ENCODE measurements around the gene RPL18A.
"Not testable (repeated sequence)": the region's sequence is repeated elsewhere in the genome, so short reads cannot be mapped to it uniquely, and the experiment has no call there.

The RPL18A gene

DNA sequence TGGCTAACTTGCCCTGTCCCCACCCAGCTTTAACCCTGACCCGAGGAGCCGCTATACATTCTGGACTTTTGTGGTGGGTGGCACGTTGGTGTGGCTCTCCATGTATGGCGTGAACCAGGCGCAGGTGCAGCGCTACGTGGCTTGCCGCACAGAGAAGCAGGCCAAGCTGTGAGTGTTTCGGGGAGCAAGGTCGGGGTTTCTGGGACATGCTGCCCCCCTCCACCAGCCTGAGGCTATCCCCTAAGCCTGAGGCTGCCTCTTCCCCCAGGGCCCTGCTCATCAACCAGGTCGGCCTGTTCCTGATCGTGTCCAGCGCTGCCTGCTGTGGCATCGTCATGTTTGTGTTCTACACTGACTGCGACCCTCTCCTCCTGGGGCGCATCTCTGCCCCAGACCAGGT lies 18.0 kb downstream of the RPL18A start:
- DNase-seq (ENCODE audit: low read depth): no peak
- H3K4me3 ChIP-seq (ENCODE audit: control insufficient read depth, low read depth, low read length): no peak overlapping the region
- TF ChIP-seq, protein P1, sequence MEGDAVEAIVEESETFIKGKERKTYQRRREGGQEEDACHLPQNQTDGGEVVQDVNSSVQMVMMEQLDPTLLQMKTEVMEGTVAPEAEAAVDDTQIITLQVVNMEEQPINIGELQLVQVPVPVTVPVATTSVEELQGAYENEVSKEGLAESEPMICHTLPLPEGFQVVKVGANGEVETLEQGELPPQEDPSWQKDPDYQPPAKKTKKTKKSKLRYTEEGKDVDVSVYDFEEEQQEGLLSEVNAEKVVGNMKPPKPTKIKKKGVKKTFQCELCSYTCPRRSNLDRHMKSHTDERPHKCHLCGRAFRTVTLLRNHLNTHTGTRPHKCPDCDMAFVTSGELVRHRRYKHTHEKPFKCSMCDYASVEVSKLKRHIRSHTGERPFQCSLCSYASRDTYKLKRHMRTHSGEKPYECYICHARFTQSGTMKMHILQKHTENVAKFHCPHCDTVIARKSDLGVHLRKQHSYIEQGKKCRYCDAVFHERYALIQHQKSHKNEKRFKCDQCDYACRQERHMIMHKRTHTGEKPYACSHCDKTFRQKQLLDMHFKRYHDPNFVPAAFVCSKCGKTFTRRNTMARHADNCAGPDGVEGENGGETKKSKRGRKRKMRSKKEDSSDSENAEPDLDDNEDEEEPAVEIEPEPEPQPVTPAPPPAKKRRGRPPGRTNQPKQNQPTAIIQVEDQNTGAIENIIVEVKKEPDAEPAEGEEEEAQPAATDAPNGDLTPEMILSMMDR (conservative IDR thresholded peaks at IDR 0.05; ENCODE audit: control insufficient read depth, insufficient read depth, low read depth, low read length): no peak

DNA sequence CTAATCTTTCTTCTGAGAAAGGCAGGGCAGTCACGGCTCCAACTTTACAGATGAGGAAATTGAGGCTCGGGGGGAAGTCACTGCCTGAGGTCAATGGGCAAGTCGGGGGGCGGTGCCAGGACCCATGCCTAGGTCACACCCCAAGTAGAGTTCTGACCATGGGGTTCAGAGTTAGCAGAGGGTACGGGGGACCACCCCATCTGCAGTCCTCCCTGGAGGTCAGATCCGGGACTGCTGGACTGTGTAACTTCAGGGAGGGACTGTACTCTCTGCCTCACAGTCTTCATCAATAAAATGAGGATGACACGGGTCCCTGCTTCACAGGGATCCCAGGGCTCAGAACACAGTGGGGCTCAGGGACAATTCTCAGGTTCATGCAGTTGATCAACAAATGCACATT lies 19.8 kb downstream of the RPL18A start:
- no peak overlapping the region for H3K4me3 ChIP-seq (ENCODE audit: control insufficient read depth, low read depth, low read length)
- TF ChIP-seq, protein P1 (conservative IDR thresholded peaks at IDR 0.05; ENCODE audit: control insufficient read depth, insufficient read depth, low read depth, low read length): no peak
- DNase-seq (ENCODE audit: low read depth): no peak

DNA sequence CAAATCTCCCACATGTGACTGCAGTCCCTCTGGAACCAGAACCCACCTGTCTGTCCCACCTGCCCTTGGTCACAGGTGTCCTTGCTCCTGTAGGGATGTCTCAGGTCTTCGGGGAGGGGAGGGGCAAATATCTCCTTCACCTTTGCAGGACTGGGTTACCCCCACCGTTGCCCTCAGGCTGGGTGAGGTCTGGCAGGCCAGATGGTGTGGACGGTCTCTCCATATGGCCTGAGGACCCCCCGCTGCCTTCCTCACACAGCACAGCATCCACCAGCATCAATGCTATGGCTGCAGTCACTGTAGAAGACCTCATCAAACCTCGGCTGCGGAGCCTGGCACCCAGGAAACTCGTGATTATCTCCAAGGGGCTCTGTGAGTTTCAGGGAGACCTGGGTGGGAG lies 22.0 kb downstream of the RPL18A start:
- DNase-seq (ENCODE audit: low read depth): no peak
- TF ChIP-seq, protein P1 (conservative IDR thresholded peaks at IDR 0.05; ENCODE audit: control insufficient read depth, insufficient read depth, low read depth, low read length): no peak
- no peak overlapping the region for H3K4me3 ChIP-seq (ENCODE audit: control insufficient read depth, low read depth, low read length)

DNA sequence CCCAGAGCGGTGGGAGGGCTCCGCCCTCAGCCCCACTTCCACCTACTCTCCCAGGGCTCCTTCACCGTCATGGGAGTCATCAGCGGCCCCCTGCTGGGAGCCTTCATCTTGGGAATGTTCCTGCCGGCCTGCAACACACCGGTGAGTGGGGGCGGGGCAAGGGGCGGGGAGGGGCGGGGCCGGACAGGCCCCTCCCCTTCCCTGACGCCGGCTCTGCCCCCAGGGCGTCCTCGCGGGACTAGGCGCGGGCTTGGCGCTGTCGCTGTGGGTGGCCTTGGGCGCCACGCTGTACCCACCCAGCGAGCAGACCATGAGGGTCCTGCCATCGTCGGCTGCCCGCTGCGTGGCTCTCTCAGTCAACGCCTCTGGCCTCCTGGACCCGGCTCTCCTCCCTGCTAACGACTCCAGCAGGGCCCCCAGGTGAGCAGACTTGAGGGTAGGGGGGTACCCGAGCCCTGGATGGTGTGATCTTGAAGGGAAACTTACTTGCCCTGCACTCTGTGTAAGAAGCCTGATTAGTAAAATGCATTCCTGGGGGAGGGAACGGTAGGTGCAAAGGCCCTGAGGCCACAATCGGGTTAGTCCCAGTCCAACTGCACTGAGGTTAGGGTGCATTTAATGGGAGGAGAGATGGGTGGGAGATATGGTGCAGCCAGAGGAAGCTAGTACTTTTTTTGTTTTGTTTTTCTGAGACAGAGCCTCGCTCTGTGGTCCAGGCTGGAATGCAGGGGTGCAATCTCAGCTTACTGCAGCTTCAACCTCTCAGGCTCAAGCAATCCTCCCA lies 24.1 kb downstream of the RPL18A start:
- no peak overlapping the region for H3K4me3 ChIP-seq (ENCODE audit: control insufficient read depth, low read depth, low read length)
- TF ChIP-seq, protein P1 (conservative IDR thresholded peaks at IDR 0.05; ENCODE audit: control insufficient read depth, insufficient read depth, low read depth, low read length): no peak
- no peak for DNase-seq (ENCODE audit: low read depth)

DNA sequence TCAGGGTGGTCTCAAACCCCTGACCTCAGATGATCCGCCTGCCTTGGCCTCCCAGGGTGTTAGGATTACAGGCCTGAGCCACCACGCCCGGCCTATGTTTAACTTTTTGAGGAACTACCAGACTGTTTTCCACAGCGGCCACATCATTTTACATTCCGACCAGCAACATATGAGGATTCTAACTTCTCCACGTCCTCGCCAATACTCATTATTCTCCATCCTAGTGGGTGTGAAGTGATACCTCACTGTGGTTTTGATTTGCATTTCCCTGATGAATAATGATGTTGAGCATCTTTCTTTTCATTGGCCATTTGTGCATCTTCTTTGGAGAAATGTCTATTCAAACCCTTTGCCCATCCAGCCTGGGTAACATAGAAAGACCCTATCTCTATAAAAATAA lies 26.8 kb downstream of the RPL18A start:
- H3K4me3 ChIP-seq (ENCODE audit: control insufficient read depth, low read depth, low read length): no peak overlapping the region
- TF ChIP-seq, protein P1 (conservative IDR thresholded peaks at IDR 0.05; ENCODE audit: control insufficient read depth, insufficient read depth, low read depth, low read length): no peak

DNA sequence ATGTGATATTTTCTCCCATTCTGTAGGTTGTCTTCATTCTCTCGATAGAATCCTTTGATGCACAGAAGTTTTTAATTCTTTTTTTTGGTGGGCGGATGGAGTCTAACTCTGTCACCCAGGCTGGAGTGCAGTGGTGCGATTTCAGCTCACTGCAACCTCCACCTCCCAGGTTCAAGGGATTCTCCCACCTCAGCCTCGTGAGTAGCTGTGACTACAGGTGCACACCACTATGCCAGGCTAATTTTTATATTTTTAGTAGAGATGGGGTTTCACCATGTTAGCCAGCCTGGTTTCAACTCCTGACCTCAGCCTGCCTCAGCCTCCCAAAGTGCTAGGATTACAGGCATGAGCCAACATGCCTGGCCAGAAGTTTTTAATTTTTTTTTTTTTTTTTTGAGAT lies 27.5 kb downstream of the RPL18A start:
- not testable (repeated sequence) for H3K4me3 ChIP-seq (ENCODE audit: control insufficient read depth, low read depth, low read length); DNase-seq (ENCODE audit: low read depth)

More for the DNA sequence above, 26.8 kb downstream of the RPL18A start:
- DNase-seq (ENCODE audit: low read depth): no peak

DNA sequence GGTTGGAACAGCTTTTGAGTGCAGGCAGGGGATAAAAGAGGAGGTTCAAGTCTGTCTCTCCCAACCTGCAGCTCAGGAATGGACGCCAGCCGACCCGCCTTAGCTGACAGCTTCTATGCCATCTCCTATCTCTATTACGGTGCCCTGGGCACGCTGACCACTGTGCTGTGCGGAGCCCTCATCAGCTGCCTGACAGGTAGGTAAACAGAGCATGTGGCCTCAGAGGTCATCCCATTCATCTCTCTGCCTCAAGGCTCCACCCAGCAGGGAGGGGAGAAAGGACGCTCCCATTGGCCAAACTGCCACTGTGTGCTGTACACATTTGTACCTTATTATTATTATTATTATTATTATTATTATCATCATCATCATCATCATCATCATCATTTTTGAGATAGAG lies 28.6 kb downstream of the RPL18A start:
- TF ChIP-seq, protein P1 (conservative IDR thresholded peaks at IDR 0.05; ENCODE audit: control insufficient read depth, insufficient read depth, low read depth, low read length): no peak
- DNase-seq (ENCODE audit: low read depth): no peak
- no peak overlapping the region for H3K4me3 ChIP-seq (ENCODE audit: control insufficient read depth, low read depth, low read length)
